C4-2B (cell line): ENCODE measurements around the gene MORC3.

Experiments
- ZFX ChIP-seq: fragments of 450-650 bp; IDR thresholded peaks from 2 replicates; pipeline ENCODE4 v1.6.1; 2017
- TF ChIP-seq, protein P1 (sequence below): fragments of 450-650 bp; conservative IDR thresholded peaks from 2 replicates; pipeline ENCODE4 v1.5.1; 2017; ENCODE audit warnings: mild to moderate bottlenecking

DNA sequence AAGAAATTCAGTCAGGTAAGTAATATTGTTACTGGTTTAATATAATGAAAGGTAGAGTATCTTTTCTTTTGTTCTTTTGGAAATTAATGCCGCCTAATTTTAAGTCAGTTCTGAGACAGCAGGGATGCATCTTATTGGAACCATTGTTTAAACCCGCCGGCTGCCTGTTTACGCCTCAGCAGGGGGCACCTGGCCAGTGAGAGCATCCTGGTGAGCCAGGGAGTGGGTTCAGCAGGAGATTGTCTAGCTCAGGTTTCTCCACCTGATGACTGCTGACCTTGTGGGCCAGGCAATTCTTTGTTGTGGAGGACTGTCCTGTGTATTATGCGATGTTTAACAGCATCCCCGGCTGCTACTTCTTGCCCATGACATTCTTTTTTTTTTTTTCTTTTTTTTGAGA lies 95.4 kb downstream of the MORC3 start:
- TF ChIP-seq, protein P1, sequence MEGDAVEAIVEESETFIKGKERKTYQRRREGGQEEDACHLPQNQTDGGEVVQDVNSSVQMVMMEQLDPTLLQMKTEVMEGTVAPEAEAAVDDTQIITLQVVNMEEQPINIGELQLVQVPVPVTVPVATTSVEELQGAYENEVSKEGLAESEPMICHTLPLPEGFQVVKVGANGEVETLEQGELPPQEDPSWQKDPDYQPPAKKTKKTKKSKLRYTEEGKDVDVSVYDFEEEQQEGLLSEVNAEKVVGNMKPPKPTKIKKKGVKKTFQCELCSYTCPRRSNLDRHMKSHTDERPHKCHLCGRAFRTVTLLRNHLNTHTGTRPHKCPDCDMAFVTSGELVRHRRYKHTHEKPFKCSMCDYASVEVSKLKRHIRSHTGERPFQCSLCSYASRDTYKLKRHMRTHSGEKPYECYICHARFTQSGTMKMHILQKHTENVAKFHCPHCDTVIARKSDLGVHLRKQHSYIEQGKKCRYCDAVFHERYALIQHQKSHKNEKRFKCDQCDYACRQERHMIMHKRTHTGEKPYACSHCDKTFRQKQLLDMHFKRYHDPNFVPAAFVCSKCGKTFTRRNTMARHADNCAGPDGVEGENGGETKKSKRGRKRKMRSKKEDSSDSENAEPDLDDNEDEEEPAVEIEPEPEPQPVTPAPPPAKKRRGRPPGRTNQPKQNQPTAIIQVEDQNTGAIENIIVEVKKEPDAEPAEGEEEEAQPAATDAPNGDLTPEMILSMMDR: no peak
- TF ChIP-seq ZFX: no peak
